ENCODE data around the gene UBR2.

- TF ChIP-seq POLR2A (IDR thresholded peaks at IDR 0.05) (no peak), CTCF (IDR thresholded peaks at IDR 0.05) (no peak)
Measured at GRCh38 chr6:42710316-42710715, 146.5 kb downstream of the UBR2 start.

All from thyroid gland (tissue), 4 donors.